HUES64 (cell line): ENCODE measurements around the gene ZNF66. TPM values are rescaled to one million over a fixed set of nuclear protein-coding genes. Genes with fewer than 3 reads are reported as not detected.
A peak's percentile ranks its signal among the peaks of the same experiment; 100 is the strongest.
"Not testable (repeated sequence)": the region's sequence is repeated elsewhere in the genome, so short reads cannot be mapped to it uniquely, and the experiment has no call there.

ENCODE experiments used
- H3K27ac ChIP-seq: 2 replicates; pipeline ENCODE4 v1.7.0; 2013; ENCODE audit warnings: low read depth, low read length, inconsistent platforms
- H3K27me3 ChIP-seq: 2 replicates; pipeline ENCODE4 v1.6.1; 2013; ENCODE audit warnings: mild to moderate bottlenecking, low read length; ENCODE audit not compliant: insufficient read depth
- H3K36me3 ChIP-seq: 2 replicates; pipeline ENCODE4 v1.6.1; 2013; ENCODE audit warnings: mild to moderate bottlenecking, low read length; ENCODE audit not compliant: insufficient read depth
- H3K4me1 ChIP-seq: 2 replicates; pipeline ENCODE4 v1.6.1; 2013; ENCODE audit warnings: mild to moderate bottlenecking, low read length, moderate library complexity; ENCODE audit not compliant: insufficient read depth
- H3K4me3 ChIP-seq: 2 replicates; pipeline ENCODE4 v1.5.1; 2013; ENCODE audit warnings: mild to moderate bottlenecking, low read length, moderate library complexity
- H3K9ac ChIP-seq: 2 replicates; pipeline ENCODE4 v1.6.1; 2013; ENCODE audit warnings: mild to moderate bottlenecking, low read depth, low read length
- H3K9me3 ChIP-seq: 2 replicates; pipeline ENCODE4 v1.6.1; 2013; ENCODE audit warnings: low read depth, low read length; ENCODE audit not compliant: insufficient read depth
- WGBS: fragments of 150-250, 120-280 bp; methylation state at CpG from one replicate; pipeline ENCODE4 v1.1.7; 2013; ENCODE audit warnings: missing lambda C conversion rate; 5-methylcytosine and 5-hydroxymethylcytosine counted together
- polyA plus RNA-seq, 2 experiments: library from polyadenylated mRNA; stranded (reverse); fragments of 50-300 nt; gene quantifications; one replicate each; pipeline ENCODE4 v1.2.3, GENCODE V29; 2013

ZNF66 gene
- 10.5 TPM for polyA plus RNA-seq (2013, experiment 1 of 2)
- 8.5 TPM for polyA plus RNA-seq (2013, experiment 2 of 2)

GRCh38 chr19:20776083-20777076, at the start of gene ZNF66:
ZNF66 (plus strand) TSS chr19:20776304; CDS start chr19:20776448, 144 bp downstream.
- 1% methylated on average over 42 of the region's 42 CpGs for WGBS
- Histone ChIP-seq H3K4me3 (peak within 1 kb of the TSS; percentile 82), H3K9me3 (no peaks in the 10 kb centered on the region), H3K4me1 (peaks cover 5% of the 10 kb centered on the region; the same call in 1 of the 2 replicates), H3K9ac (peak within 1 kb of the TSS; percentile 87), H3K36me3 (peaks cover 18% of the 10 kb centered on the region), H3K27ac (peak within 1 kb of the TSS; percentile 78), H3K27me3 (no peaks in the 10 kb centered on the region)

GRCh38 chr19:20750169-20750568, 25.9 kb upstream of the ZNF66 start:
- 94% methylated on average over 6 of the region's 6 CpGs for WGBS
- H3K4me1 ChIP-seq, H3K9me3 ChIP-seq, H3K9ac ChIP-seq, H3K27me3 ChIP-seq, H3K36me3 ChIP-seq, H3K27ac ChIP-seq, H3K4me3 ChIP-seq: not testable (repeated sequence)

GRCh38 chr19:20752291-20752690, 23.8 kb upstream of the ZNF66 start:
- not testable (repeated sequence) for H3K4me3 ChIP-seq, H3K9ac ChIP-seq, H3K9me3 ChIP-seq, H3K36me3 ChIP-seq, H3K27ac ChIP-seq, H3K27me3 ChIP-seq, H3K4me1 ChIP-seq
- WGBS = 87% methylated on average over 9 of the region's 9 CpGs

- not testable (repeated sequence) for H3K27ac ChIP-seq, H3K4me1 ChIP-seq, H3K4me3 ChIP-seq, H3K9ac ChIP-seq, H3K9me3 ChIP-seq, H3K27me3 ChIP-seq, H3K36me3 ChIP-seq
- WGBS = 93% methylated on average over 6 of the region's 8 CpGs
Observed at GRCh38 chr19:20769225-20769736, 6.8 kb upstream of the ZNF66 start.

GRCh38 chr19:20787786-20788185, 11.7 kb downstream of the ZNF66 start:
- H3K9ac ChIP-seq = no peak overlapping the region
- no peak overlapping the region for H3K27ac ChIP-seq
- no peak overlapping the region for H3K4me3 ChIP-seq
- H3K27me3 ChIP-seq = no peaks in the 10 kb centered on the region
- no peaks in the 10 kb centered on the region for H3K4me1 ChIP-seq
- H3K9me3 ChIP-seq = 0 out of 2 replicates have a peak, but pooled peaks cover 3% of the 10 kb centered on the region
- peaks cover 41% of the 10 kb centered on the region for H3K36me3 ChIP-seq

- H3K4me3 ChIP-seq = no peak overlapping the region
- no peak overlapping the region for H3K27ac ChIP-seq
- H3K9ac ChIP-seq = no peak overlapping the region
- H3K9me3 ChIP-seq = peaks cover 23% of the 10 kb centered on the region; the same call in 1 of the 2 replicates
- no peaks in the 10 kb centered on the region for H3K27me3 ChIP-seq
- peaks cover 50% of the 10 kb centered on the region for H3K36me3 ChIP-seq
- H3K4me1 ChIP-seq = no peaks in the 10 kb centered on the region
Observed at GRCh38 chr19:20791806-20792205, 15.7 kb downstream of the ZNF66 start.

GRCh38 chr19:20806311-20807262, 30.5 kb downstream of the ZNF66 start:
- H3K36me3 ChIP-seq = peaks cover 61% of the 10 kb centered on the region
- H3K4me1 ChIP-seq, H3K27me3 ChIP-seq, H3K9ac ChIP-seq, H3K27ac ChIP-seq: not testable (repeated sequence)
- H3K4me3 ChIP-seq = 0 out of 2 replicates have a peak overlapping the region, but pooled peaks have one; percentile 5
- WGBS = 96% methylated on average over 4 of the region's 5 CpGs
- H3K9me3 ChIP-seq = peaks cover 80% of the 10 kb centered on the region

- 97% methylated on average over 3 of the region's 3 CpGs for WGBS
- Histone ChIP-seq H3K27ac (no peak overlapping the region), H3K4me3 (no peak overlapping the region), H3K27me3 (no peaks in the 10 kb centered on the region), H3K36me3 (0 out of 2 replicates have a peak, but pooled peaks cover 3% of the 10 kb centered on the region), H3K9me3 (peaks cover 53% of the 10 kb centered on the region), H3K9ac (no peak overlapping the region), H3K4me1 (no peaks in the 10 kb centered on the region)
Observed at GRCh38 chr19:20840371-20840770, 64.3 kb downstream of the ZNF66 start.
